NCI-H1694 treated with DMSO at 0.1 percent for 48 hours (cell line): ENCODE measurements around the gene SERPING1.

Source experiments
- DNase-seq: peaks from one replicate; lab custom pipeline; 2025; lab: John Stamatoyannopoulos, UW

SERPING1 gene

DNA sequence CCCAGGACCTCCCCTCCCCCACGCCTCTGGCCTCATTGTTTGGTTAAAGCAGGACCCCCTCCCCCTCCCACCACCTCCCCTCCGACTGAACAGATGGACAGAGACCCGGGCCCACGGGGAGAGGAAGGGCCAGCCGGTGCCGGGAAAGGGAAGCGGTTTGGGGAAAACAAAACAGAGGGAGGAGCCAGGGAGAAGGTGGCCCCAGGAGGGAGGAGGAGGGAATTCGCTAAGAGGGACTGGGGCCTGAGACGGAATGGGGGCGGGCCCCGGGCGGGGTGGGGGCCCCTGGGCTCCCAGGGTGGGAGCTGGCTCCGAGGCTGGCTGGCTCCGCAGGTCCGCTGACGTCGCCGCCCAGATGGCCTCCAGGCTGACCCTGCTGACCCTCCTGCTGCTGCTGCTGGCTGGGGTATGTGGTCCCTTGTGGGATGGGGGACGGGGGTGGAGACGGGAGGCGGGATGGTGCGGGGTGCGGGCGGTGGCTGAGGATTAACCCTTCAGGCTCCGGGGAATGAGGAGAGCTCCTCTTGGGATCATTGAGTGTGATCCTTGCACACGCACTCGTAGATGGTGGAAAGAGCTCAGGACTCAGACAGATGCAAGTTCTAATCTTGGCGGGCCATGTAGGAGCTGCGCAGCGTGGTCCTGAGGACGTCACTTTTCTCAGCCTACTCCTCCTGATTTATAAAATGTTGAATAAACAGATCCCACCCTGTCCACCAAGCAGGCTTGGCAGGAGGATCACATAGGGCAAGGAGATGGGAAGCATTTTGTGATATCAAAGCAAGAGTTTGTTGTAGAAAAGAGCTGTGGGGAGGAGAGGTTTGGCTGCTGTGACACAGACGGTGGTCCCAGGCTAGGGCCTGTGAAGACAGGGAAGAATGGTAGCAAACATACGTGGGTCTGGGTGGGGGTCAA, 688 bp downstream of the SERPING1 start:
- peak; percentile 4 for DNase-seq

DNA sequence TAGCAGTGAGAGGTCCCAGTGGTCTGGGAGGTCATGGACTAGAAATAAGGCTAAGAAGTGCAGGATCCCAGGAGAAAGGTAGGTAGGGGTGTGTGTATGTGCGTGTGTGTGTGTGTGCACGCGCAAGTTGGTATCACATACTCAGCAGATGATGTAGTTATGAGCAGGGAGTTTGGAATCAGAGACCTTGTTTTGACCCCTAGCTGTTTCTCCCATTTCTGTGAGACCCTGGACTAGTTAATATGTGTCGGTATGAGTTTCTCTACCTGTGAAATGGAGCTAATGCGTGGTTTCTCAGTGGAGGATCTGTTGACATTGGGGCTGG, 1.3 kb downstream of the SERPING1 start:
- no peak for DNase-seq

DNA sequence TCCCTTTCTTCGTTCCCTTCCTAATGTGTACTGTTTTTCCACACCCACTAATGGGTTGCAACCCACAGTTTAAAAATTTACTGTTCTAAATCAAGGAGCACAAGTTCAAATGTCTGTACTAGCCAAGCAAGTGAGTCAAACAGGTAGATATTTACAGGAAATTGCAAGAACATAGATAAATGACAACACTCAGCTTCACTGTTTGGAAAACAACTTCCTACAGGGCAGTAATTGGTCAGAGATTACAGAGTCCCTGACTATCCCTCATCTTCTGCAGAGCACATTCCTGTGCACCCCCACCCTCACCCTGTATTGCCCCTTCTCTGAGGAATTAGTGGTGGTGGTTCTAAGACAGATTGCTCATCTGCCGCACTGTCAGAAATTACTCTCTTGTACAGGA, 1.9 kb downstream of the SERPING1 start:
- no peak for DNase-seq

DNA sequence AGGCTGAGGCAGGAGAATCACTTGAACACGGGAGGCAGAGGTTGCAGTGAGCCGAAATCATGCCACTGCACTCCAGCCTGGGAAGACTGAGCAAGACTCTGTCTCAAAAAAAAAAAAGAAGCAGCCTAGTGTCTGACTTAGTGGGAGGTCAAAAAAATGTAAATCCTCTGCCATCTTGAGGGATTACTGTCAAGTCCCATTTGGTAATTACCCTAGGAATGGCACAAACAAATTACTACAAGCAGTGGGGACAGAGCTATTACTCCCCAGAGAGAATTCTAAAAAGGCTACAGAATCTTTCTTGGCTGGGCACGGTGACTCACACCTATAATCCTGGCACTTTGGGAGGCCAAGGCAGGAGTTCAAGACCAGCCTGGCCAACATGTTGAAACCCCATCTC, 3.8 kb downstream of the SERPING1 start:
- DNase-seq = no peak

DNA sequence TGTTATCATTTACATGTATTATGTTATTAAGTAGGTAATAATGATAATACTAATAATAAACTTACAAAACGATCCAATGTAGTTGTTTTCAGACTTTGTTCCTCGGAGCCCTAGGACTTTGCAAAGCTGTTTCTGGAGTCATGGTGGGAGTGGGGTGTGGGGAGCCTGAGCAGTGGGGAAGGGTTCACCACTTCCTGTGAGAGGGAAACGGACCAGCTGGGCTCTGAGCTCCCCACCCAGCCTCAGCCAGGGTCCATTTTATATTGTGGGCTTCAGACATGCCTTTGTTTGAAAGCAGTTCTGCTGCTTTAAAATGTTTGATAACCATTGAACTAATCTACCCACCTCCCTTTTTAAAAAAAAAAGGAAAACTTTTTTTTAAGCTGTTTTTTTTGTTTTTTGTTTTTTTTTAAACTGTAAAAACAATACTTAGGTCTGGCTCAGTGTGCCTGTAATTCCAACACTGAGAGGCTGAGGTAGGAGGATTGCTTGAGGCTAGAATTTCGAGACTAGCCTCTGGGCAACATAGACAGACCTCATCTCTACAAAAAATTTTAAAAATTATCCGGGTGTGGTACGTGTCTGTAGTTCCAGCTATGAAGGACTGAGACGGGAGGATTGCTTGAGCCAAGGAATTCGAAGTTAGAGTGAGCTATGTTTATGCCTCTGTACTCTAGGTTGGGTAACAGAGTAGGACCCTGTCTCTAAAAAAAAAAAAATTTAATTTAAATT, 7.0 kb downstream of the SERPING1 start:
- no peak for DNase-seq

DNA sequence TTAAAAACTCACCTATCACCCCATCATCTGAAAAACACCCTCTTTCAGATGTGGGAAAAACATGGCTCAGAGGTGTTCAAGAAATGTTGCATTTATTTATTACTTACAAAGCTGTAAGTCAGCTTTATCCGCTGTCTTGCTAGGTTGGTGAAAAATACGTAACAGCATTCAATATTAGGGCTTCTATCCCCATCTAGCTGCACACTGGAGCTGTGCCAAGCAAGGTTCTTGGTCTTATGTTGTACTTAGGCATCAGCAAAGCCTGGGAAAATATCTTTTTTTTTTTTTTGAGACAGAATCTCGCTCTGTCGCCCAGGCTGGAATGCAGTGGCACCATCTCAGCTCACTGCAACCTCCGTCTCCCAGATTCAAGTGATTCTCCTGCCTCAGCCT, 7.5 kb downstream of the SERPING1 start:
- no peak for DNase-seq

DNA sequence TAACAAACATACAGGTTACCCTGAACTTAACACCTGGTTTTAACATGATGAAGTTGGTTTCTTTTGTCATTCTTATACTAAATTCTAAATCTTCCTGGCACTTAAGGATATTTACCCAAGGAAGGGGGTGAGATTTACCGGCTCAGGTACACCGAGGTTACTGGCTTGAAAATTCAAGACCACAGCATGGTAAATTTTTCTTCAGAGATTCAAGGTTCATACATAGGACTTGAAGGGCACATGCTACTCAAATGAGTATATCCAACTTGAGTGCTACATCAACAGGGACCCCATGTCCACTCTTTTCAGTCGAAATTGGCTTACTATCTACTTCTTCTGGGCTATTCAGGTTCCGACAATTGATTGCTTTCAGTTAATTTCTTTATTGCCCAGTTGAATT, 12.7 kb downstream of the SERPING1 start:
- DNase-seq = no peak

DNA sequence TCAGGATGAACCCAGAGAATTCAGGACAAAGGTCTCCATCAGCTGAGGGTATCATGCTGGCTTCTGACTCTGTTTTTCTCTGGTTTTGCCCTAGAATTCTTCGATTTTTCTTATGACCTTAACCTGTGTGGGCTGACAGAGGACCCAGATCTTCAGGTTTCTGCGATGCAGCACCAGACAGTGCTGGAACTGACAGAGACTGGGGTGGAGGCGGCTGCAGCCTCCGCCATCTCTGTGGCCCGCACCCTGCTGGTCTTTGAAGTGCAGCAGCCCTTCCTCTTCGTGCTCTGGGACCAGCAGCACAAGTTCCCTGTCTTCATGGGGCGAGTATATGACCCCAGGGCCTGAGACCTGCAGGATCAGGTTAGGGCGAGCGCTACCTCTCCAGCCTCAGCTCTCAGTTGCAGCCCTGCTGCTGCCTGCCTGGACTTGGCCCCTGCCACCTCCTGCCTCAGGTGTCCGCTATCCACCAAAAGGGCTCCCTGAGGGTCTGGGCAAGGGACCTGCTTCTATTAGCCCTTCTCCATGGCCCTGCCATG, 16.8 kb downstream of the SERPING1 start:
- no peak for DNase-seq

GRCh38 chr11:57615308-57615707, 17.8 kb downstream of the SERPING1 start:
- no peak for DNase-seq

GRCh38 chr11:57616595-57616994, 19.1 kb downstream of the SERPING1 start:
- DNase-seq = no peak

DNA sequence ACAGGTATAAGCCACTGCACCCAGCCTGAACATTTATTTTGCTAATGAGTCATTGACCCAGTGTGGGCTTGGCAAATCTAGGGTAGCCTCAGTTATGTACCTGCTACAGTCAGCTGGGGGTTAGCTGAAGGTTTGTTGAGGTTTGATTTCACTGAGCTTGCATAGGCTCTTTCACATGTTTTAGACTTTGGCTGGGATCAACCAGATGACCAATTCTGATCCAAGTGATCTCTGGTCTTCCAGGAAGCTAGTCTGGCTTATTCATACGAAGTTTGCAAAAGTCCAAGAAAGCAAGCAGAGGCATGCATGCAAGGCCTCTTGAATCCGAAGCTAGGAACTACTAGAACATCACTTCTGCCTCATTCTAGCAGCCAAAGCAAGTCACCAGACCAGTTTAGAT, 21.0 kb downstream of the SERPING1 start:
- DNase-seq = no peak

GRCh38 chr11:57619331-57619730, 21.8 kb downstream of the SERPING1 start:
- no peak for DNase-seq

DNA sequence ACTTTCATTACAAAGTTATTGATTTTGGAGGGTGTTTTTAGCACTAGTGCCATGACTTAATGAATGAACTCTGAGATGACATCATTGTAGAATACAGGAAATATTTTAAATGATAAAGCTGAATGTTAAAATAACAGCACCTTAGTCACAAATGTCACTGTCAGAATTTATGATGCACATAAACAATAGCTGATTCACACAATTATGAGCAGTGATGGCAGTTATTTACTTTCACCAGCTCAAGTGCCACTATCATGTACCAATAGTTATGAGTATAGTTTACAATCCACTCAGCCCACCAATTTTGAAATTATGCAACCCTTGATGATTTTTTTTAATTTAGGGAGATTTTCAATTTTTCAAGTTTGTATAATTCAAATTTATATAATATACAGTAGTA, 23.0 kb downstream of the SERPING1 start:
- DNase-seq = no peak

DNA sequence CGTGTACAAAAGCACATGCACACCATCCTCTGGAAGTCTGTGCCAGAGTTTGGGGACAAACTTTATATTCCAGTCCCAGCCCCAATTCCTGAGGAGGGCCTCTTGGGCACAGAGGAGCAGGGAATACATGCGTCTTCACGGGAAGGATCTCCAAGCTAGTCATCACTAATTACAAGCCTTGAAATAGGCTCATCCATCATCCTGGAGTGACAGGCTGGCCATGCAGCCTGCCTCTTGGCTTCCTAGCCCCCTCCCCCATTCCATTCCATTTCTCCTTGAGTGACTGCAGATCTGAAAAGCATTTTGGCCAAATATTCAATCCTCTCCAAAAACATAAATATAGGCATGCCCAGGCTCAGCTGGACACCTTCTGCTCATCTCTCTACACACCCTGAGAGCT, 24.8 kb downstream of the SERPING1 start:
- DNase-seq = no peak

GRCh38 chr11:57624864-57625263, 27.4 kb downstream of the SERPING1 start:
- no peak for DNase-seq

DNA sequence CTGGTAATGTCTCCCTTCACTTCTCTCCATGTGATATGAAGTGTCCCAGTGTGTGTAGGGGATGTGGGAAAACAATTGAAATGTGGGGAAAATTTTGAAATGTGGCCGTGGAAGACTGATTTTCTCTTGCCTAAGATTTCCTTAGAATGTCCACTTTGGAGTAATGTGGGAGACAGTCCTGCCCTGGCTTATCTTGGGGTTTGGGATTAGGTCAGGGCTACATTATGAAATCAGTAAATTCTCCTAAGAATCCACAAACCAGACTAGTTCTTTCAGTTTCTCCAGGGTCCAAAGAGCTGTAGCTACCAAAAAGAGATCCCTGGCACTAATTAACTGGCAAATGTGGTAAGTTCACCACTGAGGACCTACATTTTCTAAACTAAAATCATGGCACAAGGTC, 29.4 kb downstream of the SERPING1 start:
- no peak for DNase-seq

DNA sequence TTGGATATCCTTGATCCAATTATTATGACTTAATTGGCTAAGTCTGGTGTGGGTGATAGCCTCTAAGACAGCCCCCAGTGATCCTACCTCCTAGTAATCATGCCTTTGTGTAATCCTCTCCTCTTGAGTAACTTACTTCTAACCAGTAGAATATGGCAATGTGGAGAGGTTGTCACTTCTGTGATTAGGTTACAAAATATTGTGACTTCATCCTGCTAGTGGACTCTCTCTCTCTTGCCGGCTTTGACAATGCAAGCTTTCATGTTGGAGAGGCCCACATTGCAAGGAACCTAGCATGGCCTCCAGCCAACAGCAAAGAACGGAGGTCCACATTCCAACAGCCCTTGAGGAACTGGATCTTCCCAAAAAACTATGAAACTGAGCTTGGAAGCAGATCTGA, 32.7 kb downstream of the SERPING1 start:
- DNase-seq = no peak

DNA sequence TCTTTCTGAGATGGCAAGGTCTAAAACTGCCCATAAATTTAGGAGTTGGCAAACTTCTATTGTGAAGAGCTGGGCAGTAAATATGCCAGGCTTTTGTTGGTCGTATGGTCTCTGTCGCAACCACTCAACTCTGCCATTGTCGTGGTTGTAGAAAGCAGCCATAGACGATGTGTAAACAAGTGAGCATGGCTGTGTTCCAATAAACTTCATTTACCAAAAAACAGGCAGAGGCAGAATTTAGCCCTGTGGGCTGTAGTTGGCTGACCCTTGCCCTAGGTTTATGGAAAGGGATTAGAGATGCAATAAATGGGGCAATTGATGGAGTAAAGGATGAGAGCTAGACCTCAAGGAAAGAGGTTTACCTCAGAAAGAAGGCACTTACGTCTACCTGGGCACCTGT, 34.6 kb downstream of the SERPING1 start:
- DNase-seq = no peak

- DNase-seq = no peak
Measured at GRCh38 chr11:57633394-57634070, 36.0 kb downstream of the SERPING1 start.

DNA sequence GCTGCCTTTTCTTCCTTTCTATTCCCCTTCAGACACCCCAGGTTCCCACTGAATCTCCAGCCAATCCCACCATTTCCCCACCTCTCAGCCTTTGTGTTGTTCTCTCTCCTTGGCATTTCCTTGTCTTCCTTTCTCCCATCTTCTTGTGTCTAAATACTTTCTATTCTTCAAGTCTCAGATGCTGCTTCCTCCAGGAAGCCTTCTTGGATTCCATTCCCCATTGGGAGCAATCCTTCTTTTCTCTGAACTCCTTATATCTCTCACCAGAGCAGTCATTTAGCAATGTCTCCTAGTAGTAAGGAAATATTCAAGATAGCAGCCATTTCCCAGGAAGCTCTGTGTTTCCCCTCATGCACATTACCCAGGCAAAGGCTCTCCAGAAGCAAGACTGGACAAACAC, 36.8 kb downstream of the SERPING1 start:
- DNase-seq = no peak

DNA sequence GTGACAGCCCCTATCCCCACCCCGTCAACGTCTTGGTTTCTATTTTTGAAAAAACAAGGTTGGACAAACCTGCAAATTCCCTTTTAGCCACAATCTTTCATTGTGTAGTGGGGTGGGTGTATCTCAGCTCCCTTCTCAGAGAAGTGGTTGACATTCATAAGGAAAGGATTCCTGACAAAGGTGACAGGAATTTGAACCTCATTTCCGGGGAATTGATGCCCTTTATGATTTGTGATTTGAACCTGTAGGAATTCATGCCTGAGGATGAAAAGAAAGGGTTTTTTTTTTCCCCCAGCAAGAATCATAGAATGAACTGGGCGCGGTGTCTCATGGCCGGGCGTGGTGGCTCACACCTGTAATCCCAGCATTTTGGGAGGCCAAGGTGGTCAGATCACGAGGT, 37.8 kb downstream of the SERPING1 start:
- DNase-seq = no peak

GRCh38 chr11:57637626-57638004, 40.1 kb downstream of the SERPING1 start:
- no peak for DNase-seq
